Spleen (tissue), 7 donors: Measurements from ENCODE around the gene ITGB5.

Source experiments
- CTCF ChIP-seq, 11 experiments: fragments of 200-600 bp in 7 of 11; fragments of 450-650 bp in 4 of 11; sonication (generic) in 4 of 11; IDR thresholded peaks in 8 of 11; conservative IDR thresholded peaks in 3 of 11; 1 replicate in 7 of 11; 2 replicates in 4 of 11; pipeline versions ENCODE4 v1.4.0 to v1.8.0; 2016 to 2021; ENCODE audit warnings: antibody characterized with exemption in 11 of 11, inconsistent platforms in 4 of 11, mild to moderate bottlenecking in 1 of 11
- POLR2A ChIP-seq, 3 donors: fragments of 450-650 bp; IDR thresholded peaks; one replicate each; pipeline ENCODE4 v1.5.1; 2017; ENCODE audit warnings: antibody characterized with exemption in 3 of 3, mild to moderate bottlenecking in 1 of 3
- POLR2AphosphoS5 ChIP-seq, 3 donors: sonication (generic); formaldehyde crosslinking; IDR thresholded peaks; one replicate each; pipeline ENCODE4 v1.5.1; 2017; ENCODE audit warnings: antibody characterized with exemption in 3 of 3
- donor health status: DM: no; HTN: no; CAD: no; lungs with moderate emphysema.
- donor health status: DM: no; HTN: no; CAD: no.
- donor health status: DM: no; HTN: no; CAD: no.

- TF ChIP-seq POLR2AphosphoS5 (IDR thresholded peaks at IDR 0.05), result no peak
- no peak for TF ChIP-seq CTCF (IDR thresholded peaks at IDR 0.05 in 8 of 11, conservative IDR thresholded peaks at IDR 0.05 in 3 of 11)
- no peak for TF ChIP-seq POLR2A (IDR thresholded peaks at IDR 0.05)
Measured at GRCh38 chr3:124884474-124885101, 2.6 kb downstream of the ITGB5 start.
